Activated CD4-positive, CD25-positive, alpha-beta regulatory T cell treated with anti-CD3 and anti-CD28 coated beads, Interleukin-2, amount 50 U/mL, for 16 hours (primary cell): ENCODE data around the gene EHMT2.
"Not testable (repeated sequence)": the region's sequence is repeated elsewhere in the genome, so short reads cannot be mapped to it uniquely, and the experiment has no call there.

Source experiments
- DNase-seq: peaks from one replicate; pipeline ENCODE4 v3.0.0-alpha.2; 2020; ENCODE audit warnings: low read depth, low spot score

Gene EHMT2

GRCh38 chr6:31871046-31871659, 26.3 kb downstream of the EHMT2 start:
- no peak for DNase-seq

GRCh38 chr6:31870385-31870921, 27.0 kb downstream of the EHMT2 start:
- DNase-seq = no peak

- no peak for DNase-seq
Observed at GRCh38 chr6:31869343-31869742, 28.2 kb downstream of the EHMT2 start.

GRCh38 chr6:31868658-31868971, 28.9 kb downstream of the EHMT2 start:
- not testable (repeated sequence) for DNase-seq

- no peak for DNase-seq
Observed at GRCh38 chr6:31865205-31866118, 32.0 kb downstream of the EHMT2 start.

- no peak for DNase-seq
Observed at GRCh38 chr6:31864818-31865204, 32.7 kb downstream of the EHMT2 start.

- DNase-seq = not testable (repeated sequence)
Observed at GRCh38 chr6:31864123-31864562, 33.4 kb downstream of the EHMT2 start.

- DNase-seq = peak; percentile 100
Observed at GRCh38 chr6:31862344-31863235, 34.9 kb downstream of the EHMT2 start, which contains the start of gene NEU1. Gene NEU1 (minus strand): TSS chr6:31862821. CDS start chr6:31862776, 45 bp downstream.

GRCh38 chr6:31861919-31862343, 35.6 kb downstream of the EHMT2 start:
- no peak for DNase-seq

GRCh38 chr6:31861150-31861549, 36.3 kb downstream of the EHMT2 start:
- no peak for DNase-seq

GRCh38 chr6:31860349-31860748, 37.1 kb downstream of the EHMT2 start:
- no peak for DNase-seq

GRCh38 chr6:31859923-31860322, 37.6 kb downstream of the EHMT2 start:
- DNase-seq = no peak

- DNase-seq = no peak
Observed at GRCh38 chr6:31858707-31859106, 38.8 kb downstream of the EHMT2 start.

GRCh38 chr6:31857774-31858173, 39.7 kb downstream of the EHMT2 start:
- DNase-seq = not testable (repeated sequence)

GRCh38 chr6:31851980-31852718, 45.3 kb downstream of the EHMT2 start:
- DNase-seq = not testable (repeated sequence)

GRCh38 chr6:31851485-31851832, 46.0 kb downstream of the EHMT2 start:
- DNase-seq = no peak

- DNase-seq = no peak
Observed at GRCh38 chr6:31850765-31851484, 46.6 kb downstream of the EHMT2 start.

GRCh38 chr6:31847276-31847978, 50.1 kb downstream of the EHMT2 start:
- DNase-seq = no peak

- no peak for DNase-seq
Observed at GRCh38 chr6:31844507-31844906, 53.0 kb downstream of the EHMT2 start.

GRCh38 chr6:31842053-31842452, 55.4 kb downstream of the EHMT2 start:
- DNase-seq = no peak
